ENCODE data around the gene BTG1.

The BTG1 gene

GRCh38 chr12:92105676-92106075 is 40.0 kb downstream of the BTG1 start:
- TF ChIP-seq CTCF (IDR thresholded peaks at IDR 0.05; ENCODE audit: borderline replicate concordance, extremely low read depth, low read length, poor library complexity, severe bottlenecking) = no peak
- Histone ChIP-seq H3K4me1 (ENCODE audit: insufficient read depth, low read length) (peaks cover 28% of the 10 kb centered on the region), H3K9me3 (ENCODE audit: insufficient read depth, low read length, severe bottlenecking) (peaks cover under 1% of the 10 kb centered on the region), H3K4me3 (ENCODE audit: low read depth in 1 of 2, low read length in 2 of 2) (no peak overlapping the region), H3K27me3 (ENCODE audit: insufficient read depth, low read length, poor library complexity) (no peaks in the 10 kb centered on the region), H3K27ac (ENCODE audit: low read length) (no peak overlapping the region), H3K9ac (ENCODE audit: low read depth, low read length) (no peak overlapping the region), H4K20me1 (ENCODE audit: insufficient read depth, low read length) (no peaks in the 10 kb centered on the region), H3K36me3 (ENCODE audit: insufficient read depth, low read length) (0 out of 2 replicates have a peak, but pooled peaks cover under 1% of the 10 kb centered on the region), H2AFZ (ENCODE audit: low read depth, low read length) (no peak overlapping the region), H3K79me2 (ENCODE audit: insufficient read depth, low read length) (peaks cover 38% of the 10 kb centered on the region), H3K4me2 (ENCODE audit: insufficient read depth, low read length) (no peak overlapping the region)
- no peak for ATAC-seq (ENCODE audit: insufficient read depth, low read depth)
- no peak for DNase-seq

GRCh38 chr12:92105110-92105509 is 40.5 kb downstream of the BTG1 start:
- Histone ChIP-seq H4K20me1 (ENCODE audit: insufficient read depth, low read length) (no peaks in the 10 kb centered on the region), H3K4me3 (ENCODE audit: low read depth in 1 of 2, low read length in 2 of 2) (no peak overlapping the region), H3K9me3 (ENCODE audit: insufficient read depth, low read length, severe bottlenecking) (peaks cover 6% of the 10 kb centered on the region), H3K9ac (ENCODE audit: low read depth, low read length) (no peak overlapping the region), H3K79me2 (ENCODE audit: insufficient read depth, low read length) (peaks cover 42% of the 10 kb centered on the region), H3K4me1 (ENCODE audit: insufficient read depth, low read length) (peaks cover 23% of the 10 kb centered on the region), H3K27me3 (ENCODE audit: insufficient read depth, low read length, poor library complexity) (no peaks in the 10 kb centered on the region), H3K4me2 (ENCODE audit: insufficient read depth, low read length) (no peak overlapping the region), H2AFZ (ENCODE audit: low read depth, low read length) (no peak overlapping the region), H3K27ac (ENCODE audit: low read length) (no peak overlapping the region), H3K36me3 (ENCODE audit: insufficient read depth, low read length) (0 out of 2 replicates have a peak, but pooled peaks cover 6% of the 10 kb centered on the region)
- DNase-seq (no peak), ATAC-seq (ENCODE audit: insufficient read depth, low read depth) (no peak)
- TF ChIP-seq EZH2 (IDR thresholded peaks at IDR 0.05; ENCODE audit: borderline replicate concordance, low read depth, low read length, severe bottlenecking) = no peak
- TF ChIP-seq CTCF (IDR thresholded peaks at IDR 0.05; ENCODE audit: borderline replicate concordance, extremely low read depth, low read length, poor library complexity, severe bottlenecking) = no peak

GRCh38 chr12:92102606-92103005 is 43.0 kb downstream of the BTG1 start:
- Histone ChIP-seq H4K20me1 (ENCODE audit: insufficient read depth, low read length) (no peaks in the 10 kb centered on the region), H3K4me3 (ENCODE audit: low read depth in 1 of 2, low read length in 2 of 2) (no peak overlapping the region), H3K9ac (ENCODE audit: low read depth, low read length) (no peak overlapping the region), H3K36me3 (ENCODE audit: insufficient read depth, low read length) (0 out of 2 replicates have a peak, but pooled peaks cover 6% of the 10 kb centered on the region), H2AFZ (ENCODE audit: low read depth, low read length) (no peak overlapping the region), H3K79me2 (ENCODE audit: insufficient read depth, low read length) (peaks cover 29% of the 10 kb centered on the region), H3K27ac (ENCODE audit: low read length) (no peak overlapping the region), H3K27me3 (ENCODE audit: insufficient read depth, low read length, poor library complexity) (no peaks in the 10 kb centered on the region), H3K4me1 (ENCODE audit: insufficient read depth, low read length) (no peaks in the 10 kb centered on the region), H3K4me2 (ENCODE audit: insufficient read depth, low read length) (no peak overlapping the region), H3K9me3 (ENCODE audit: insufficient read depth, low read length, severe bottlenecking) (peaks cover 6% of the 10 kb centered on the region)
- DNase-seq (no peak), ATAC-seq (ENCODE audit: insufficient read depth, low read depth) (no peak)
- TF ChIP-seq EZH2 (IDR thresholded peaks at IDR 0.05; ENCODE audit: borderline replicate concordance, low read depth, low read length, severe bottlenecking) (no peak), CTCF (IDR thresholded peaks at IDR 0.05; ENCODE audit: borderline replicate concordance, extremely low read depth, low read length, poor library complexity, severe bottlenecking) (no peak)

All from DND-41 (cell line).